Measurements from ENCODE around the gene DDAH2.
A peak's percentile ranks its signal among the peaks of the same experiment; 100 is the strongest.

Gene DDAH2

DNA sequence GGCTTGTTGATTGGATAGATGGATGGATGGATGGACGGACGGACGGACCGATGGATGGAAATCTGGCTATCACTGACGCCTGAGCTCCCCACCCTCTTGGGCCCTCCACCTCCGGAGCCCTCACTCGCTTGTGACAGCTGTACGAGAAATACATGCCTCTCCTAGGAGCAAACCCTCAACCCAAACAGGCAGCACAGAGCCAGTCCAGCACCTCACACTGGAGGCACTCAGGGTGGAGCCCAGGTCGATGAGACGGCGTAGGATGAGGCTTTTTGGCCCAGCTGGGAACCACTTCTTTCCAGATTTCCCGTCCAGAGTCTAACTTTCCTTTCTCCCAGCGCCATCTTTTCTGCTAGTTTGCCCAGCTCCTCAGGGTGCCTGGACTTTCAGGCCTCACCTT is 45.5 kb downstream of the DDAH2 start:
- TF ChIP-seq, protein P1, sequence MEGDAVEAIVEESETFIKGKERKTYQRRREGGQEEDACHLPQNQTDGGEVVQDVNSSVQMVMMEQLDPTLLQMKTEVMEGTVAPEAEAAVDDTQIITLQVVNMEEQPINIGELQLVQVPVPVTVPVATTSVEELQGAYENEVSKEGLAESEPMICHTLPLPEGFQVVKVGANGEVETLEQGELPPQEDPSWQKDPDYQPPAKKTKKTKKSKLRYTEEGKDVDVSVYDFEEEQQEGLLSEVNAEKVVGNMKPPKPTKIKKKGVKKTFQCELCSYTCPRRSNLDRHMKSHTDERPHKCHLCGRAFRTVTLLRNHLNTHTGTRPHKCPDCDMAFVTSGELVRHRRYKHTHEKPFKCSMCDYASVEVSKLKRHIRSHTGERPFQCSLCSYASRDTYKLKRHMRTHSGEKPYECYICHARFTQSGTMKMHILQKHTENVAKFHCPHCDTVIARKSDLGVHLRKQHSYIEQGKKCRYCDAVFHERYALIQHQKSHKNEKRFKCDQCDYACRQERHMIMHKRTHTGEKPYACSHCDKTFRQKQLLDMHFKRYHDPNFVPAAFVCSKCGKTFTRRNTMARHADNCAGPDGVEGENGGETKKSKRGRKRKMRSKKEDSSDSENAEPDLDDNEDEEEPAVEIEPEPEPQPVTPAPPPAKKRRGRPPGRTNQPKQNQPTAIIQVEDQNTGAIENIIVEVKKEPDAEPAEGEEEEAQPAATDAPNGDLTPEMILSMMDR (IDR thresholded peaks at IDR 0.05; ENCODE audit: extremely low read depth, insufficient read depth, missing control alignments), result no peak
- no peak for DNase-seq (ENCODE audit: low spot score)
- in situ Hi-C loops (cut with MboI; ENCODE audit: low pct_unique_long_range_greater_than_20kb, low sequenced_read_pairs, unreplicated experiment), result loop anchor here (5.0 kb wide), 1 partner anchor 149 kb away; no protein-coding TSS in a partner anchor

DNA sequence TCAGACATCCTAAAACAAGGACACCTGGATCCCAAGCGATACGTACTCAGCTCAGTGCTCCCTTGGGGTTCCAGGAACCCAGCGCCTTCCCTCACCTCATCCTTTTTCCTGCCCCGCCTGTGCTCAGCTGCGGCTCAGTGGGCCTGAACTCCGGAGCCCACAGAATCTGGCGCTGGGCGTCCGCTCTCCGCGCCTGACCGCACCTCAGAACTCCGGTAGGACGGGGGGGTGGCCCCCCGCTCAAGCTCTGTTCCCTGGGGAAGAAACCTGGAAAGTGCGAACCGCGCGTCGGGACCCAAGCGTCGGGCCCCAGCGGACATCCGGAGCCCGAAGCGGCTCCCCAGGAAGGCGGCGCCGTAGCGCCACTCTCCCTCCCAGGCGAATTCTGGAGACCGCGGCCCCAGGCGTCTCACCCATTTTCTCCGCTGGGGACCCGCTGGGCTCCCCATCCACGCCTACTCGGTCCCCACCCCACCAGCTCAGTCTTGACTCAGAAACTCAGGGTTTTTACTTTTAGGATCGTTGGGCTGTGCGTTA is 47.9 kb downstream of the DDAH2 start:
- in situ Hi-C loops (cut with MboI; ENCODE audit: low pct_unique_long_range_greater_than_20kb, low sequenced_read_pairs, unreplicated experiment), result loop anchor here (5.0 kb wide), 1 partner anchor 151 kb away; no protein-coding TSS in a partner anchor
- TF ChIP-seq, protein P1 (IDR thresholded peaks at IDR 0.05; ENCODE audit: extremely low read depth, insufficient read depth, missing control alignments), result peak; percentile 24
- peak; percentile 68 for DNase-seq (ENCODE audit: low spot score)

DNA sequence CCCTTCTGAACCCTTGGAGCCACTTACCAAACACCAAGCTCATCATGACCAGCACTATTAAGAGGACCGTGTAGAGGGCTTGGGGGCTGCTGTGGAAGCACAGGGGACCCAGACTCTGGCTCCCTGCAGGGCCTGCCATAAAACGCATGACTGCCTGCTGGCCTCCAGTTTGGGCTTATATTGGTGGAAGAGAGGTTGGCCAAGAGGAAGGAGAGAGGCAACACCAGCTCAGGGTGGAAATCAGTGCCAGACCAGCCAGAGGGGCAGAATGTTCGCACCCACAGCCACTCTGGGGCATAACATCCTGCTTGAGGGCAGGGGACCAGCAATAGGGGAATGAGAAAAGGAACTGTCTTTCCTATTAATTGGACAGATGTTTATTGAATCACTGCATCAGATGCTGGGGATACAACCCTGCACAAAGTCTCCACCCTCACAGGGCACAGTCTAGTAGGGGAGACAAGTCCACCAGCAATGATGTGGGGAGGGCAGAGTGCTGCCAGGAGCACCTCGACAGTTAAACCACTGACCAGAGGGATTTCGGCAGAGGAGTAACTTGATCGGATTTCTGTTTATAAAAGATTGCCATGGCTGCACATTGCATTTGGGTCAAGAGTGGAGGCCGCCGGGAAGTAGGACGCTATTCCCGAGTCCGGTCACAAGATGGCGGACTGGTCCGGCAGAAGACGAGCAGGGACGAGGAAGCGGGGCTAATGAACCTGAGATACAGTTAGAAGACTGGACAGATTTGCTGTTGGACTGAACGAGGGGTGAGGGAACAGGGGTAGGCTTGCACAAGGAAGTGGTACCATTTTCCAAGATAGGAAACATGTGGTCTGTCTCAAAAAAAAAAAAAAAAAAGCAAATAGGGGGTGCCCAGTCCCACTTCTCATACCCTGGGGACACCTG is 48.6 kb downstream of the DDAH2 start, which contains the start of gene LY6G5C:
Gene LY6G5C, minus strand, starts transcription at position 842 of the 909 bp plus-strand sequence. Its CDS starts 694 bp downstream, at position 148.
- in situ Hi-C loops (cut with MboI; ENCODE audit: low pct_unique_long_range_greater_than_20kb, low sequenced_read_pairs, unreplicated experiment), result loop anchor here (5.0 kb wide), 1 partner anchor 152 kb away; no protein-coding TSS in a partner anchor
- TF ChIP-seq, protein P1 (IDR thresholded peaks at IDR 0.05; ENCODE audit: extremely low read depth, insufficient read depth, missing control alignments), result peak; percentile 89
- peak; percentile 81 for DNase-seq (ENCODE audit: low spot score)

DNA sequence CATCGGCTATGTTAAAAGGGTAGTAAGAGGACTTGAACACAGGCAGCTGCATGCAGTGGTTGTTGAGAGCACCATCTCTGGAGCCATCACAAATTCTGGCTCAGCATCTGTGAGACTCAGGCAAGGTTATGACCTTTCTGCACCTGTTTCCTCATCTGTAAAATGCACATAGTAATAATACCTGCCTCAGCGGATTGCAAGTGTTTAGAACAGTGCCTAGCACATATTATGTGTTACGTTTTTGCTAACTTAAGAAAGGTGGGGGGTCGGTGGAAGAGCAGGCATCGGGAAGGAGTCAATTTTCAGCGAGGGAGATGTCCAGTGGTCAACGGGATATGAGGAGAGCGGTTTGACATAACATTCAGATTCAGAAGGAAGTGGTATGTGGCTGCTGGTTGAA is 51.1 kb downstream of the DDAH2 start:
- TF ChIP-seq, protein P1 (IDR thresholded peaks at IDR 0.05; ENCODE audit: extremely low read depth, insufficient read depth, missing control alignments), result no peak
- in situ Hi-C loops (cut with MboI; ENCODE audit: low pct_unique_long_range_greater_than_20kb, low sequenced_read_pairs, unreplicated experiment), result no loop called here
- no peak for DNase-seq (ENCODE audit: low spot score)
